A549 (cell line): ENCODE data around the gene CDK18. TPM values are rescaled to one million over a fixed set of nuclear protein-coding genes. Genes with fewer than 3 reads are reported as not detected.

Source experiments
- ATAC-seq, 2 experiments: fragments of 200-7000 bp in 1 of 2; fragments of >200 bp in 1 of 2; cut with Nextera tagmentation in 1 of 2; cut with Tn5 transposase in 1 of 2; 3 replicates each; pipeline versions ENCODE4 v1.8.0 to v1.9.1; 2018 to 2020; ENCODE audit warnings: mild to moderate bottlenecking in 1 of 2, moderate library complexity in 1 of 2
- CTCF ChIA-PET: fragments of 300-600 bp; sonication (Branson Sonifier 250); formaldehyde crosslinking; extraction: SDS; loops from one replicate; lab custom pipeline; 2021; ENCODE audit warnings: antibody characterized with exemption, inconsistent platforms; lab: Yijun Ruan, JAX
- POLR2A ChIA-PET: fragments of 350-600 bp; formaldehyde crosslinking; extraction: SDS; loops from one replicate; lab custom pipeline; 2021; ENCODE audit warnings: antibody characterized with exemption, inconsistent platforms; lab: Yijun Ruan, JAX
- DNase-seq, 2 experiments: peaks; one replicate each; pipeline versions ENCODE4 v3.0.0 to v3.0.0-alpha.2; 2011 to 2016; ENCODE audit warnings: low read depth in 1 of 2, low spot score in 1 of 2
- FAIRE-seq: peaks from 2 replicates; lab custom pipeline; 2011; peaks lifted over from hg19 to GRCh38; lab: Jason Lieb, UNC
- H3K27ac ChIP-seq, 2 experiments: fragments of >200 bp; sonication (Bioruptor Twin); formaldehyde crosslinking; 3 replicates each; pipeline ENCODE4 v1.5.1; 2016 to 2017
- H3K4me1 ChIP-seq: fragments of >200 bp; sonication (Bioruptor Twin); formaldehyde crosslinking; 3 replicates; pipeline ENCODE4 v1.6.1; 2016
- H3K4me2 ChIP-seq: fragments of >200 bp; sonication (Bioruptor Twin); formaldehyde crosslinking; 3 replicates; pipeline ENCODE4 v1.6.1; 2016
- H3K4me3 ChIP-seq: fragments of >200 bp; sonication (Bioruptor Twin); formaldehyde crosslinking; 3 replicates; pipeline ENCODE4 v1.5.1; 2016
- H3K9me3 ChIP-seq: fragments of >200 bp; sonication (Bioruptor Twin); formaldehyde crosslinking; 3 replicates; pipeline ENCODE4 v1.6.1; 2016
- CBX8 ChIP-seq: fragments of 200-600 bp; sonication (generic); IDR thresholded peaks from 2 replicates; pipeline ENCODE4 v1.6.1; 2016
- CEBPB ChIP-seq, 2 experiments: fragments of >200 bp in 1 of 2; sonication (Bioruptor Twin) in 1 of 2; formaldehyde crosslinking in 1 of 2; IDR thresholded peaks; 2 replicates each; pipeline ENCODE4 v1.6.1; 2012 to 2016
- CHD4 ChIP-seq: fragments of 200-600 bp; sonication (generic); IDR thresholded peaks from 2 replicates; pipeline ENCODE4 v1.6.1; 2016; ENCODE audit warnings: antibody characterized with exemption, mild to moderate bottlenecking, borderline replicate concordance
- EHF ChIP-seq: fragments of 250-450 bp; sonication (Bioruptor Pico); IDR thresholded peaks from 2 replicates; pipeline ENCODE4 v1.5.0; 2020; ENCODE audit warnings: mild to moderate bottlenecking
- EHMT2 ChIP-seq: fragments of 200-600 bp; sonication (generic); IDR thresholded peaks from 2 replicates; pipeline ENCODE4 v1.6.1; 2016; ENCODE audit warnings: antibody characterized with exemption, low read depth, mild to moderate bottlenecking, moderate library complexity
- FOSL2 ChIP-seq, 2 experiments: fragments of 450-650 bp in 1 of 2; fragments of >200 bp in 1 of 2; sonication (Bioruptor Twin) in 1 of 2; formaldehyde crosslinking; IDR thresholded peaks; 2 replicates each; pipeline versions ENCODE4 v1.5.0 to v1.6.1; 2016 to 2020; ENCODE audit warnings: mild to moderate bottlenecking in 1 of 2, moderate library complexity in 1 of 2
- GATA3 ChIP-seq: IDR thresholded peaks from 2 replicates; pipeline ENCODE4 v1.6.1; 2012; ENCODE audit warnings: borderline replicate concordance
- HDAC2 ChIP-seq: fragments of 200-600 bp; sonication (generic); IDR thresholded peaks from 2 replicates; pipeline ENCODE4 v1.6.1; 2016
- HMGXB4 ChIP-seq: fragments of 250-450 bp; sonication (Bioruptor Pico); IDR thresholded peaks from 2 replicates; pipeline ENCODE4 v1.5.0; 2021; ENCODE audit warnings: mild to moderate bottlenecking, moderate library complexity, borderline replicate concordance
- HOXA7 ChIP-seq: fragments of 250-450 bp; sonication (Bioruptor Pico); IDR thresholded peaks from 2 replicates; pipeline ENCODE4 v1.5.0; 2020; ENCODE audit warnings: mild to moderate bottlenecking, moderate library complexity
- JUNB ChIP-seq: fragments of >200 bp; sonication (Bioruptor Twin); formaldehyde crosslinking; IDR thresholded peaks from 2 replicates; pipeline ENCODE4 v1.6.1; 2016
- MAX ChIP-seq: IDR thresholded peaks from 2 replicates; pipeline ENCODE4 v1.6.1; 2012
- NFE2L2 ChIP-seq: fragments of 150-350 bp; conservative IDR thresholded peaks from 2 replicates; pipeline ENCODE4 v1.6.1; 2014; ENCODE audit warnings: low read length
- NPAS2 ChIP-seq: fragments of 250-450 bp; sonication (Bioruptor Pico); IDR thresholded peaks from 2 replicates; pipeline ENCODE4 v1.8.0; 2022; ENCODE audit warnings: mild to moderate bottlenecking, moderate library complexity, borderline replicate concordance
- NR3C1 ChIP-seq: fragments of >200 bp; sonication (Bioruptor Twin); formaldehyde crosslinking; IDR thresholded peaks from 3 replicates; pipeline ENCODE4 v1.6.1; 2017
- RAD21 ChIP-seq, 2 experiments: fragments of >200 bp in 1 of 2; sonication (Bioruptor Twin) in 1 of 2; formaldehyde crosslinking in 1 of 2; IDR thresholded peaks in 1 of 2; conservative IDR thresholded peaks in 1 of 2; 2 replicates in 1 of 2; 3 replicates in 1 of 2; pipeline ENCODE4 v1.6.1; 2012 to 2018; ENCODE audit warnings: inconsistent platforms in 1 of 2
- RARB ChIP-seq: fragments of 250-450 bp; sonication (Bioruptor Pico); IDR thresholded peaks from 2 replicates; pipeline ENCODE4 v1.8.0; 2021; ENCODE audit warnings: mild to moderate bottlenecking, moderate library complexity
- RFX5 ChIP-seq: fragments of 450-650 bp; IDR thresholded peaks from 2 replicates; pipeline ENCODE4 v1.7.1; 2014; ENCODE audit warnings: antibody characterized with exemption, mild to moderate bottlenecking, moderate library complexity
- TFCP2L1 ChIP-seq: fragments of 250-450 bp; sonication (Bioruptor Pico); IDR thresholded peaks from 2 replicates; pipeline ENCODE4 v1.5.0; 2021; ENCODE audit warnings: mild to moderate bottlenecking
- ZSCAN20 ChIP-seq: fragments of 250-450 bp; sonication (Bioruptor Pico); IDR thresholded peaks from 2 replicates; pipeline ENCODE4 v1.8.0; 2022; ENCODE audit warnings: mild to moderate bottlenecking, moderate library complexity
- WGBS: methylation state at CpG from one replicate; pipeline ENCODE4 v1.1.6; 2017; ENCODE audit errors: missing lambda C conversion rate; 5-methylcytosine and 5-hydroxymethylcytosine counted together
- polyA plus RNA-seq, 4 experiments: library from polyadenylated mRNA; depleted of rRNA in 3 of 4; stranded (reverse); fragments of >200 nt; fragmentation: RNase III in 1 of 4; extraction: RNeasy Plus Mini Kit Qiagen cat#74134 plus additional on column Dnase treatment in 1 of 4; gene quantifications; 2 replicates in 3 of 4; 3 replicates in 1 of 4; pipeline ENCODE4 v1.2.3, GENCODE V29; 2011 to 2017
- TF ChIP-seq, protein P1 (sequence below): fragments of >200 bp; sonication (Bioruptor Twin); formaldehyde crosslinking; IDR thresholded peaks from 3 replicates; pipeline ENCODE4 v1.5.1; 2016
- TF ChIP-seq, protein P2 (sequence below): fragments of 150-350 bp; IDR thresholded peaks from 2 replicates; pipeline ENCODE4 v1.6.1; 2014; ENCODE audit warnings: low read depth, mild to moderate bottlenecking, low read length
- TF ChIP-seq, protein P3 (sequence below): fragments of >200 bp; sonication (Bioruptor Twin); formaldehyde crosslinking; IDR thresholded peaks from 2 replicates; pipeline ENCODE4 v1.6.1; 2016

Gene CDK18
- polyA plus RNA-seq, 2 of the 4 experiments (the other 2 are of a cell fraction): 0.75 to 2.0 TPM

DNA sequence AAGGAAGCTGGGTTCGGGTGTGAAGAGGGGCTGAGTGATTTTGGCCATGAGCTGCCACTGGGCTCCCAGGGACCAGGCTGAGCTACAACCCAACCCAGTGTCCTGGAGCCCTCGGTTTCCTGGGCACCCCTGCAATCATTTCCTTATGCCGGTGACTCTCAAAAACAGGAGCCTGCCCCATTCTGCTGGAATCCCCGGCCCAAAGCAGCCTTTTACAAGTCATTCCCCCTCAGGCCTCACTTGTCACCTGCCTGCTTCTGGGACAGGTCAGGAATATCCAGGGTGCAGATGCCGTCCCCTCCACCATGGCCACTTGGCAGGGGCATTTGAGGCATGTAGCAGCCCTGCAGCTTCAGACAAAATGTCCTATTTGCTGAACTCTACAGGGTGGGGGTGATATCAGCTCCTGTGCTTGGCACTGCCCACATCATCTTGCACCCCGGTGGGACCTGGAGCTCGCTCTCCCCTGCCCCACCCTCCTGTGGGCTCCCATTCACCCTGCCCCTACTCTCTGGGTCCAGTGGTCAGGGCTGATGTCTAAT, 30.0 kb downstream of the CDK18 start (continued):
- TF ChIP-seq RAD21 (conservative IDR thresholded peaks at IDR 0.05 in 1 of 2, IDR thresholded peaks at IDR 0.05 in 1 of 2) (no peak), EHMT2 (no peak), NPAS2 (CRISPR knock-in tag) (no peak), FOSL2 (IDR thresholded peaks at IDR 0.05) (no peak), FOSL2 (CRISPR knock-in tag; IDR thresholded peaks at IDR 0.05) (no peak), TFCP2L1 (no peak), JUNB (no peak)
- TF ChIP-seq, protein P1, sequence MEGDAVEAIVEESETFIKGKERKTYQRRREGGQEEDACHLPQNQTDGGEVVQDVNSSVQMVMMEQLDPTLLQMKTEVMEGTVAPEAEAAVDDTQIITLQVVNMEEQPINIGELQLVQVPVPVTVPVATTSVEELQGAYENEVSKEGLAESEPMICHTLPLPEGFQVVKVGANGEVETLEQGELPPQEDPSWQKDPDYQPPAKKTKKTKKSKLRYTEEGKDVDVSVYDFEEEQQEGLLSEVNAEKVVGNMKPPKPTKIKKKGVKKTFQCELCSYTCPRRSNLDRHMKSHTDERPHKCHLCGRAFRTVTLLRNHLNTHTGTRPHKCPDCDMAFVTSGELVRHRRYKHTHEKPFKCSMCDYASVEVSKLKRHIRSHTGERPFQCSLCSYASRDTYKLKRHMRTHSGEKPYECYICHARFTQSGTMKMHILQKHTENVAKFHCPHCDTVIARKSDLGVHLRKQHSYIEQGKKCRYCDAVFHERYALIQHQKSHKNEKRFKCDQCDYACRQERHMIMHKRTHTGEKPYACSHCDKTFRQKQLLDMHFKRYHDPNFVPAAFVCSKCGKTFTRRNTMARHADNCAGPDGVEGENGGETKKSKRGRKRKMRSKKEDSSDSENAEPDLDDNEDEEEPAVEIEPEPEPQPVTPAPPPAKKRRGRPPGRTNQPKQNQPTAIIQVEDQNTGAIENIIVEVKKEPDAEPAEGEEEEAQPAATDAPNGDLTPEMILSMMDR: no peak
- TF ChIP-seq, protein P2, sequence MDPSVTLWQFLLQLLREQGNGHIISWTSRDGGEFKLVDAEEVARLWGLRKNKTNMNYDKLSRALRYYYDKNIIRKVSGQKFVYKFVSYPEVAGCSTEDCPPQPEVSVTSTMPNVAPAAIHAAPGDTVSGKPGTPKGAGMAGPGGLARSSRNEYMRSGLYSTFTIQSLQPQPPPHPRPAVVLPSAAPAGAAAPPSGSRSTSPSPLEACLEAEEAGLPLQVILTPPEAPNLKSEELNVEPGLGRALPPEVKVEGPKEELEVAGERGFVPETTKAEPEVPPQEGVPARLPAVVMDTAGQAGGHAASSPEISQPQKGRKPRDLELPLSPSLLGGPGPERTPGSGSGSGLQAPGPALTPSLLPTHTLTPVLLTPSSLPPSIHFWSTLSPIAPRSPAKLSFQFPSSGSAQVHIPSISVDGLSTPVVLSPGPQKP: no peak
- TF ChIP-seq, all 56 proteins: peak for 0

DNA sequence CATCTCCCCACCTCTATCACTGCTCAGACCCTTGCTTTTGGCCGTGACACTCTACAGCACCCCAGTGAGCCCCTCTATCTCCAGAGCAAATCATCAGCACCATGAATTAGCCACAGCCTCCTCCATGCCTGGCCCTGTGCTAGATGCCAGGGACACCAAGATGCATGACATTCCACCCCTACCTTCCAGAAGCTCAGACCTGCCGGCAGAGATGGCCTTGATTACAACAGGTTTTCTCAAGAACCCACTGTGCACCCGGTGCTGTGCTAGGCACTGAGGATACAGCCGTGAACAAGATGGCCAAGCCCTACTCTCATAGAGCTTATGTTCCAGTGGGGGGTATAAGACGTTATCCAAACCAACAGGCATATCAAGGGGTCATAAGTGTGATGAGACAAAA, 30.6 kb downstream of the CDK18 start:
- no peak for DNase-seq
- ATAC-seq: no peak
- peaks cover 7% of the 10 kb centered on the region; the same call in 1 of the 3 replicates for H3K4me1 ChIP-seq
- no peak overlapping the region for H3K4me3 ChIP-seq
- FAIRE-seq: no peak
- 61% methylated on average over 5 of the region's 5 CpGs for WGBS
- no peak overlapping the region for H3K4me2 ChIP-seq
- TF ChIP-seq EHF: no peak
- TF ChIP-seq JUNB: no peak
- TF ChIP-seq, protein P2: no peak
- no peak for TF ChIP-seq MAX
- TF ChIP-seq RFX5: no peak
- no peak for TF ChIP-seq RARB (CRISPR knock-in tag)
- TF ChIP-seq ZSCAN20 (CRISPR knock-in tag): no peak
- no peak for TF ChIP-seq EHMT2
- no peak for TF ChIP-seq CEBPB (IDR thresholded peaks at IDR 0.05)
- TF ChIP-seq NR3C1: no peak
- no peak for TF ChIP-seq NFE2L2
- TF ChIP-seq GATA3: no peak
- no peak overlapping the region for H3K27ac ChIP-seq
- H3K9me3 ChIP-seq: no peaks in the 10 kb centered on the region
- CTCF ChIA-PET: interaction anchor here (1.1 to 9.0 kb wide), 10 partner anchors 8 to 122 kb away, joined by 4 to 154 read pairs (median 5); partner anchors contain the start of gene ELK4
- POLR2A ChIA-PET: no interaction called here

- Histone ChIP-seq H3K27ac (no peak overlapping the region), H3K4me3 (no peak overlapping the region), H3K4me2 (no peak overlapping the region), H3K4me1 (peaks cover 7% of the 10 kb centered on the region; the same call in 1 of the 3 replicates), H3K9me3 (no peaks in the 10 kb centered on the region)
- ATAC-seq (no peak), FAIRE-seq (no peak), DNase-seq (no peak)
- 80% methylated on average over 10 of the region's 11 CpGs for WGBS
- ChIA-PET CTCF (interaction anchor here (0.6 to 9.0 kb wide), 11 partner anchors 9 to 562 kb away, joined by 3 to 154 read pairs (median 9); no protein-coding TSS in a partner anchor), POLR2A (no interaction called here)
- TF ChIP-seq RFX5: no peak
- TF ChIP-seq HMGXB4 (CRISPR knock-in tag): no peak
- TF ChIP-seq, protein P1: no peak
- no peak for TF ChIP-seq CBX8
- no peak for TF ChIP-seq HOXA7 (CRISPR knock-in tag)
- no peak for TF ChIP-seq TFCP2L1
- TF ChIP-seq HDAC2: no peak
- no peak for TF ChIP-seq CHD4
- TF ChIP-seq, protein P3, sequence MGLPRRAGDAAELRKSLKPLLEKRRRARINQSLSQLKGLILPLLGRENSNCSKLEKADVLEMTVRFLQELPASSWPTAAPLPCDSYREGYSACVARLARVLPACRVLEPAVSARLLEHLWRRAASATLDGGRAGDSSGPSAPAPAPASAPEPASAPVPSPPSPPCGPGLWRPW: no peak
These were observed 31.6 kb downstream of the CDK18 start for GRCh38 chr1:205535866-205536758.
